ENCODE measurements around the gene PIK3CA. TPM values are rescaled to one million over a fixed set of nuclear protein-coding genes. Genes with fewer than 3 reads are reported as not detected.
"Not testable (repeated sequence)": the region's sequence is repeated elsewhere in the genome, so short reads cannot be mapped to it uniquely, and the experiment has no call there.

Gene PIK3CA
- total and polyA plus RNA-seq, 2 donors from 2014 or later = 6.1 to 24.8 TPM

GRCh38 chr3:179268400-179269051 is 120.4 kb downstream of the PIK3CA start:
- H3K27me3 ChIP-seq (ENCODE audit: control insufficient read depth, insufficient read depth, low read length) = no peaks in the 10 kb centered on the region
- no peaks in the 10 kb centered on the region for H3K36me3 ChIP-seq (ENCODE audit: control insufficient read depth in 2 of 3, insufficient read depth in 3 of 3, low read length in 3 of 3)
- no peak for TF ChIP-seq CTCF (IDR thresholded peaks at IDR 0.05; ENCODE audit: borderline replicate concordance, extremely low read depth, insufficient read depth)
- no peak overlapping the region for H3K4me3 ChIP-seq (ENCODE audit: low read length in 3 of 3)
- no peaks in the 10 kb centered on the region for H3K4me1 ChIP-seq (ENCODE audit: control insufficient read depth in 2 of 3, insufficient read depth in 2 of 3, low read depth in 1 of 3, low read length in 3 of 3)
- DNase-seq = no peak
- intact Hi-C loops (cut with DNase I) = no loop called here
- no peaks in the 10 kb centered on the region for H3K9me3 ChIP-seq (ENCODE audit: control insufficient read depth in 2 of 3, insufficient read depth in 1 of 3, low read length in 3 of 3)
- no peak overlapping the region for H3K9ac ChIP-seq (ENCODE audit: low read length in 3 of 3)
- no peak for FAIRE-seq
- H3K27ac ChIP-seq (ENCODE audit: low read depth in 2 of 2, low read length in 2 of 2) = no peak overlapping the region

GRCh38 chr3:179269152-179269707 is 121.1 kb downstream of the PIK3CA start:
- Histone ChIP-seq H3K9me3 (ENCODE audit: control insufficient read depth in 2 of 3, insufficient read depth in 1 of 3, low read length in 3 of 3) (no peaks in the 10 kb centered on the region), H3K27me3 (ENCODE audit: control insufficient read depth, insufficient read depth, low read length) (no peaks in the 10 kb centered on the region), H3K27ac (ENCODE audit: low read depth in 2 of 2, low read length in 2 of 2) (no peak overlapping the region), H3K4me3 (ENCODE audit: low read length in 3 of 3) (no peak overlapping the region), H3K4me1 (ENCODE audit: control insufficient read depth in 2 of 3, insufficient read depth in 2 of 3, low read depth in 1 of 3, low read length in 3 of 3) (no peaks in the 10 kb centered on the region), H3K9ac (ENCODE audit: low read length in 3 of 3) (no peak overlapping the region), H3K36me3 (ENCODE audit: control insufficient read depth in 2 of 3, insufficient read depth in 3 of 3, low read length in 3 of 3) (no peaks in the 10 kb centered on the region)
- intact Hi-C loops (cut with DNase I) = no loop called here
- TF ChIP-seq CTCF (IDR thresholded peaks at IDR 0.05; ENCODE audit: borderline replicate concordance, extremely low read depth, insufficient read depth) = no peak
- FAIRE-seq (no peak), DNase-seq (no peak)

DNA sequence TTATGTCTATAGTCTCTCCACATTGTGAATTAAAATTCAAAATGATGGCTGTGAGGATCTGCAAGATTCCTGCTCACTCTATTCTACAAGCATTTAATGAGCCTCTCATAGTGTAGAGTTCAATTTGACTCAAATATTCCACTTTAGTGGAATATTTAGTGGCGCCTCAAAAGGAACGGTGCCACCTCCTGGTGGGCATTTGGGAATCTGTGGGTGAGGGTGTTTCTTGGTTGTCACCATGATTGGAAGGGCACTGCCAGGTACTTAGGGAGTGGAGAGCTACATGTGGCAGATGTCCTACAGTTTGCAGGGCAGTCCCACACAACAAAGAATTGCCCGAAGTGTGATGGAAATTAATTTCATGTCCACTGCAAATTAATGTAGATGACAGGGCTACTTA is 124.2 kb downstream of the PIK3CA start:
- H3K9ac ChIP-seq (ENCODE audit: low read length in 3 of 3) = no peak overlapping the region
- H3K27me3 ChIP-seq (ENCODE audit: control insufficient read depth, insufficient read depth, low read length) = no peaks in the 10 kb centered on the region
- DNase-seq (no peak), FAIRE-seq (no peak)
- H3K9me3 ChIP-seq (ENCODE audit: control insufficient read depth in 2 of 3, insufficient read depth in 1 of 3, low read length in 3 of 3) = no peaks in the 10 kb centered on the region
- no peaks in the 10 kb centered on the region for H3K4me1 ChIP-seq (ENCODE audit: control insufficient read depth in 2 of 3, insufficient read depth in 2 of 3, low read depth in 1 of 3, low read length in 3 of 3)
- no peaks in the 10 kb centered on the region for H3K36me3 ChIP-seq (ENCODE audit: control insufficient read depth in 2 of 3, insufficient read depth in 3 of 3, low read length in 3 of 3)
- no peak overlapping the region for H3K4me3 ChIP-seq (ENCODE audit: low read length in 3 of 3)
- intact Hi-C loops (cut with DNase I) = no loop called here
- no peak for TF ChIP-seq CTCF (IDR thresholded peaks at IDR 0.05; ENCODE audit: borderline replicate concordance, extremely low read depth, insufficient read depth)
- H3K27ac ChIP-seq (ENCODE audit: low read depth in 2 of 2, low read length in 2 of 2) = no peak overlapping the region

DNA sequence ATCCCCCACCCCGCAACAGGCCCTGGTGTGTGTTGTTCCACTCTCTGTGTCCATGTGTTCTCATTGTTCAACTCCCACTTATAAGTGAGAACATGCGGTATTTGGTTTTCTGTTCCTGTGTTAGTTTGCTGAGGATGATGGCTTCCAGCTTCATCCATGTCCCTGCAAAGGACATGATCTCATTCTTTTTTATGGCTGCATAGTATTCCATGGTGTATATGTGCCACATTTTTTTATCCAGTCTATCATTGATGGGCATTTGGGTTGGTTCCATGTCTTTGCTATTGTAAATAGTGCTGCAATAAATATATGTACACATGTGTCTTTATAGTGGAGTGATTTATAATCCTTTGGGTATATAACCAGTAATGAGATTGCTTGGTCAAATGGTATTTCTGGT is 126.3 kb downstream of the PIK3CA start:
- H3K4me3 ChIP-seq (ENCODE audit: low read length in 3 of 3); DNase-seq; H3K9ac ChIP-seq (ENCODE audit: low read length in 3 of 3); H3K4me1 ChIP-seq (ENCODE audit: control insufficient read depth in 2 of 3, insufficient read depth in 2 of 3, low read depth in 1 of 3, low read length in 3 of 3); intact Hi-C loops (cut with DNase I); H3K27me3 ChIP-seq (ENCODE audit: control insufficient read depth, insufficient read depth, low read length); H3K27ac ChIP-seq (ENCODE audit: low read depth in 2 of 2, low read length in 2 of 2); H3K36me3 ChIP-seq (ENCODE audit: control insufficient read depth in 2 of 3, insufficient read depth in 3 of 3, low read length in 3 of 3); FAIRE-seq; H3K9me3 ChIP-seq (ENCODE audit: control insufficient read depth in 2 of 3, insufficient read depth in 1 of 3, low read length in 3 of 3): not testable (repeated sequence)

Measured in kidney (tissue), 14 donors.